HTR-8/SVneo (cell line): ENCODE measurements around the gene HOXC5.

Source experiments
- DNase-seq: peaks from one replicate; pipeline ENCODE4 v3.0.0; 2011; ENCODE audit warnings: low spot score, mixed read lengths; ENCODE audit not compliant: insufficient read length
- FAIRE-seq: peaks from 2 replicates; lab custom pipeline; 2011; peaks lifted over from hg19 to GRCh38; lab: Jason Lieb, UNC

Gene HOXC5

DNA sequence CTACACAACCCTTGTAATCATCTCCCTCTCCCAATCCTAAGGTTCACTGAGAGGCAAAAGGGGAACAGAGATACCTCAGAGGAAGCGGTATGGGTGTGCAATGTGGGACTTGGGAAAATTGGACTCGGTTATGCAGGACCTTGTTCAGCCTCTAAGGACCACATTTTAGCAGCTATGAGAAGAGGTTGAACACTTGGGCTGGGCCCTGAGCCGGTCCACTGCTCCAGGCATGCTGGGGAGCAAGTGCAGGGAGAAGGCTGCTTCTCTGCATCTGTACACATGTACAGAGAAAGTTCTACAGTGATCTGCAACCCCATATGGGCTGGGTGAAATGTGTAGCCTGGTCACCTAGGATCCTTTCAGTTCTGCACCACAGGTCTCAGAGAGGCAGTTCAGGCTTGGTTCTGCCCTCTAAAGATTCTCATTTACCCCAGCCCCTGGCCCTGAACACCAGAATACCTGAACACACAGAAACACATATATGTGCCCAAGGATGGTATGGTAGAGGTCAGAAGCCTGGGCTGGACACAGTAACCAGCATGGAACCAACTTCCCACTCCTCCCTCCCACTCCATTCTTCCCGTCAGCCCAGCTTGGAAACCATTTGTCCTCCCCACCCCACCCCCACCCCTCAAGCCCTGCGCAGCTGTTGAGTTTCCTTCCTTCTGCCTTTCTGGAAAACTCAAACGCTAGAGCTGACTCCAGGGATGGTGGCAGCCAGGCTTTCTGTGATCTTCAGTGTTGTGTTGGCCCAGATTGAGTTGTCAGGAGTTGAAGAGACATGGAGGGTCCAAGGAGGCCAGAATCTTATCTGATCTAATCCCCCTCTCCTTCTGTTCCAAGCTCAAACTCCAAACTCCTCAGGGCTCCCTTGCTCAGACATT, 10.4 kb downstream of the HOXC5 start:
- DNase-seq (no peak), FAIRE-seq (no peak)

DNA sequence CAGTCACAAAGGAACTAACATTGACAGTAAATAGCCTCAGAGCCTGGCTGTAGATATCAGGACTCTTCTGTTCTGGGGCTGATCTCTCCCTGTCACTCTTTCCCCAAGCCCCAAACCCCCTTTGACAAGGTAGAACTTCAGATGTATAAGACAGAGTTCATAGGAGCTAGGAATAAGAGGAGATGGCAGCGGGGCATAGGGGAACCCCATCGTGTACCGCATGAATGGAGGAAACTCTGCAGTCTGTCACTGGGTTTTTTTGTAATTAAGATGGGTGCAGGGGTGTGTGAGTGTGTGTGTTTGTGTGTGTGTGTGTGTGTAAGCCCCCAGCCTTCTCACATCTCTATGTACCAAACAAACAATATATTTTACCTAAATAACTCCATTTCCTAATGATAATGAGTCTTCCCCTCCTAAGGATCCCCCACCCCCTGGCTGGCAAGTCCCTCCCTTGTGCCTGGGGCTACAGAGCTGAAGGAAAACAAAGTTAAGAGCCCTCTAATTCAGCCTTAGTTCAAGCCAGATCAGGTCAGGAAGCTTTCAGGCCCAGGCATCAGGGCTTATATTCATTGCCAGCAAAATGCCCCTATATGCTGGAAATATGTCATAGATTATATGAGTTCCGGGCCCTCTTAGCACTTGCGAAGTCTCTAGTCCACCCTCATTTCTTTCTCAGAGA, 11.7 kb downstream of the HOXC5 start:
- FAIRE-seq (no peak), DNase-seq (no peak)

DNA sequence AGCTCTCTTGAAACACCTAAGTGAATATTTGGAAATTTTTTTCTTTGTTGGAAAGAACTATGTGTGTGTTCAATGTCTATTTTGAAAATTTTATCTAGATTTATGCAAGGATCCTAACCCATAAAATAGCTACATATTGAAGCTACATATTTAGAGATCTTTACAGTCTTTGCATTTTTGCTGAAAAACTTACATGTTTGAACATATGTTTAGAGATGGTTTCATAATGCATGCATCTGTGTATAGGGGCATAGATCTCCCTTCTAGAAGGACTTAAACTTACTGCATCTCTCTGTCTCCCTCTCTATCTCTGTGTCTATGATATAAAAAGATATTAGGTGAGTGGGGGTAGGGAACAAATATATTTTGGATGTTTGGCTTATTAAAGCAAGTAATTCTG, 12.6 kb downstream of the HOXC5 start:
- DNase-seq (no peak), FAIRE-seq (no peak)

DNA sequence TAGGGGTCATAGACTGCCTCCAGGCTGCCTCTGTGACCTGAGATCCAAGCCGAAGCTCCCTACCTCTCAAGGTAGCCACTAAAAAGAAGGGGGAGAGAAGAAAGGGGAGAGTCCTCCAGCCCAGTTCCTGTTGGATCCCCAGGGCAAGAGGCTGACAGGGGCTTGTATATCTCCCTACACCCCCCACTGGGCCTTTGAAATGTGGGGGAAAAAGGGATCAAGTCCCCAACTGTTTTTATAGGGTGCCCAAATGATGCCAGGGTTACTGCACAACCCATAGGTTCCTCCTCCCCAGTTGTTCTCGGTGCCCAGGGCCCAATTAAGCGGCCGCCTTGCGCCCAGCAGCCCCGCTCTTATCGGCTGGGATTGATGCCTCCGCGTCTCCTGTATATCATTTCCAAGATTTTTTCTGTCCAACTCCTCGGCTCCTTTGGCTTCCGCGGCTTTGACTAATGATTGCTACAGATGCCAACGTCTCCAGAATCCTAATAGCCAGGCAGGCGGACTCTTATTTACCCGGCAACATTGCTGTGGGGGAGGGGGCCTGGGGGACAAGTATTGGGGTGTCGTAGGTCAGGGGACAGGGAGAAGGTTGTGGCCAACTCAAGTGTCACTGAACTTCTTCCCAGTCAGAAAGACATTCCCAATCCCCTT, 13.1 kb downstream of the HOXC5 start:
- DNase-seq (no peak), FAIRE-seq (no peak)

DNA sequence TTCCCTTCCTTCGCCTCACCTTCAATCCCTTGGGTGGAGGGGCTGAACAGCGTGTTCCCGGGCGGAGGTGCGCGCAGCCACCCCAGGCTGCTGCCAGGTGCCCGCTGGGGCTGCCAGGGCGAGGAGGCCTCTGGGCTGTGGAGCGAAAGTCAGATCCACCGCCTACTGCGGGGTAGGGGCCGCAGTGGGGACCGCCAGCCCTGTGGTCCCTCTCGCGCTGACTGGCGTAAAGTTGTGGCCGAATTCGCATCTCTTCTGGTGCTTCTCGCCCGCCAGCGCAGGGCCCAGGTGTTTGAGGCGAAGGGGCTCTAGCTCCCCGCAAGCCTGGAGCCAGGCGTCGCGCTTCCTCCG, 13.9 kb downstream of the HOXC5 start:
- FAIRE-seq: no peak
- DNase-seq: no peak

DNA sequence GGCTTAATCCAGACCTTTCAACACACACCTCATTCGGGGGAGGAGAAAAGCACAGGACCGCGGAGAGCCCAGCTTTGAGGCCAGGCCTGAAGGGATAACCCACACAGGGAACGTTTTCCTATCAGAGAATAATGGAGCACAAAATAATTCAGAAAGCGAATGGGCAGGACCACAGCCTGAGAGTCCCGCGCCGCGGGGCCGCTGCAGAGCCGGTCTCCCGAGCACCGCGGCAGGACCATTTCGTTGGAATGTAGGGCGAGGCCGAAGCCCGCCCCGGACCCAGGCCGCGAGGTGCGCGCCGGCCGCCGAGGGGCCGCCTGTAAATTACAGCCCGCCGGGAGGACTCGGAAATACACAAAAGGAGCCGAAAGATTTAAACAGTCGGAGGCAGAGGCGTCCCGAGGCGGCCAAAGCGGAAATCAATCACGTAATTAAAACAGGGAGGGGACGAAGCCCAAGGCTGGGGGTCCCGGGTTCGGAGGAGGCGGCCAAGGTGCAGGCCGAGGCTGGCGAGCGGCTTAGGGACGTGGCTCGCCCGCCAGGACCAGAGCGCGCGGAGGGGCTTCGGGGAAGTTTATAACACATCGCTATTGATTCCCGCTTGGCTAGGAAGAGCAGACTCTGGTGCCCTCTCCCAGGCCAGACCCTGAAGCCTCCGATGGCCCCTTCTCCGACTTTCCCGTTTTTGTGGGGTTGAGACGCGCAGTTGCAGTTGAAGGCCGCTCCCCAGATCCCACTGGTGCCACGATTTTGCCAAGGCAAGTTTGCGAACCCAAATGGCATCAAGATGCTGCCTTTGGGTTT, 14.5 kb downstream of the HOXC5 start:
- no peak for DNase-seq
- no peak for FAIRE-seq

DNA sequence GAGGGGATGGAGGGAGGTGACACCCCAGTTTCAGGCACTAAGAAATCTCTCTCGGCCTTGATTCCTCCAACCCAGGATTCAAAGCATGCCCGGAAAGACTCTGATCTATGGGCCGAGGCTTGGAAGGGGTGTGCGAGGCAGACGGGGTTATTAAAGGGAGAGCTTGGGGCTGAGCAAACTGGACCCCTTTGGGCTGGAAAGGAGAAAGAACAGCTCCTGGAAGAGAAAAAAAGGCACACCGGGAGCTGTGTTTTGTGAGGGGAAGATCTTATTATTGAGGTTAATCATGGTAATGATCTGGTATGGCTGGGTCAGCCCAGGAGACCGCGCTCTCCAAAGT, 15.1 kb downstream of the HOXC5 start:
- DNase-seq (no peak), FAIRE-seq (no peak)

DNA sequence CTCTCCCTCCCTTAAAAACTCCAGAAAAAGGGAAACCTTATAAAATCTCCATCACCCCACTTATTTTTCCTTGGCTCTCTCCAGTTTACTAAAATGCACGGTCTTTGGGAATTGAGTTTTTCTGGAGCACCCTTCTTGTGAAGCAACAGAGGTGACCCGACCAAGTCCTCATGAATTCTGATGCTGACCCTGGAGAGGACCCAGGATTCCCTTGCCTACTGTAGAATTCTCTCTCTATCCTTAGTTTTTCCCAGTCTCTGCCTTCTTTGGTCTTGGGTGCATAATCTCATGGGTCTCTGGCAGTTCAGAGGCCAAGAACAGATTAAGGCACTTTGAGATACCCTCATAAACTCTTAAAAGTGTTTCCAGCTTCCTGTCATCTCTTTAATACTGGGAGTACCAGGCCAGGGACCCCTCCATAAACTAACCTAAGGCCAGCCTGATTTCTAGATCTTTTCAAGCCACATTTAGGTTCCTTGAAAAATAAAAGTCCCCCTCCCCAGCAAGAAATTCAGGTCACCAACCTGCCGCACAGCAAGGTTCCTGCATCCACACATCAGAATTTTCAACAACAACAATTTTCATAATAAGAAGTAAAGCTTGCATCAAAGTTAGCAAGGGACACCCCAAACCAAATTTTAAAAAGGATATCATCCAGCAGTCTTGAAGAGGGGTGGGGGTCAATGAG, 15.7 kb downstream of the HOXC5 start:
- FAIRE-seq (no peak), DNase-seq (no peak)

DNA sequence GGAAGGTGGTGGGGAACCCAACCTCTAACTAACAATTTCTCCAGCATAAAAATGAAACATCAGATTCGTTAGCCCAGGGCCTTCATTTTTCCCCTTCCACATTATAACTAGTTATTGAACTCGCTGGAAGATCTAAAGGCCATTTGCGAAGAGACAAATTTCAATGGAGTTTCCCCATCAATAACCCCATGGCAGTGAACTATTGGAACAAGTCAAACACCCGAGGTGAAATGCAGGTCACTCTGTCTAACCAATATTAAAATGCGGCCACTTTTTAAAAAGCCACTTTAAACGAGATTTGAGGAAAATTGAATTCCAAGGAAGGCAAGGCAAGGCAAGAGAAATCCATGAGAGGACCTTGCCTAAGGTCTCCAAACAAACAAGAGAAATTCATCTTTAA, 16.3 kb downstream of the HOXC5 start:
- FAIRE-seq (no peak), DNase-seq (no peak)

DNA sequence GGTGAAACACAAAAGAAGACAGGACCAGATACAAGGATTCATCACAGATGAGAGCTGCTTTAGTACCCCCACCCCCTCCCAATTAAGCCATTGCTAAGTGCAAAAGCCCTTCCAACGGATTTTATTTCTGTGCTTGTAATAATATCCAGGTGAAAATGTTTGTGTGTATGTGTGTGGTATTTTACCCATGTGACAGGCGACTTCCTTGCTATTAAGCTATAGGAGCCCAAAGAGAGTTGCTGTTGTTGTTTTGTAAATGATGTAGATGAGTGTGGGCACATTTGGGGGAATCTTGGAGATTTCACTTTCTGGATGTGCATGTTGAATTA, 17.6 kb downstream of the HOXC5 start:
- no peak for FAIRE-seq
- DNase-seq: no peak

DNA sequence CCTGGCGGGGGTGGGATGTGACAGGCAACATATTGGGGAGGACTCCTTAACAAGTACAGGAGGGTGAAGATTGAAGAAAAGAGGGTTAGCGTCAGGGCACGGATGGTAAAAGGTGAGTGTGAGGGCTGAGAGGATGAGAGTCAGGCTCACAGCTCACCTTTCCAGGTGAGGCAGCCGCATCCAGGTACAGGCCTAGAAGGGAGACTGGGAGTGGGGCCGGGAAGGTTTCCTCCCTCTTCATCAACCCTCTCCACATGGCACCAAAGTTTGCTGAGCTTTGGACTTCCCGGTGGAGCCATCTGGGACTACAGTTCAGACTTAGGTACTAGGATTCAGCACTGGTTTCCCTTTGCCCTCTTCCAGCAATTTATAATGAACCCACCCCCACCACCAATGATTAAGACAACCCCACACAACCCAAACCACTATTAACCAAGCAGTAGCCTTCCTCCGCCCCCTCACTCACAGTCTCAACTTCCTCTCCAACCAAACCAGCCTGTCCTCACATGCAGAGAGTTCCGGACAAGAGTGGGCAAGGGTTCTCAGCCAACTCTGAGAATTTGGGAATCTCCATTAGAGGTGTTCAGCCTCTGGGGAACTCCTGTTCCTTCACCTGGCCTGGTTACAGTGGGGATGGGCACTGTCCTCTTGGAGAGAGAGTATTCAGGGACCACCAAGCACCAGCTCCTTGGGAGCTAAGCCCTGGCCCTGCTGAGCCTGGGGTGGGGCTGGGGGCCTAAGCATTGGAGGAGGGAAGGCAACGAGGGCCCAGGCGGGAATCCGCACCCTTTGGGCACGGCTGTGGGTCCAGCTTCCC, 18.4 kb downstream of the HOXC5 start:
- no peak for DNase-seq
- FAIRE-seq: no peak

DNA sequence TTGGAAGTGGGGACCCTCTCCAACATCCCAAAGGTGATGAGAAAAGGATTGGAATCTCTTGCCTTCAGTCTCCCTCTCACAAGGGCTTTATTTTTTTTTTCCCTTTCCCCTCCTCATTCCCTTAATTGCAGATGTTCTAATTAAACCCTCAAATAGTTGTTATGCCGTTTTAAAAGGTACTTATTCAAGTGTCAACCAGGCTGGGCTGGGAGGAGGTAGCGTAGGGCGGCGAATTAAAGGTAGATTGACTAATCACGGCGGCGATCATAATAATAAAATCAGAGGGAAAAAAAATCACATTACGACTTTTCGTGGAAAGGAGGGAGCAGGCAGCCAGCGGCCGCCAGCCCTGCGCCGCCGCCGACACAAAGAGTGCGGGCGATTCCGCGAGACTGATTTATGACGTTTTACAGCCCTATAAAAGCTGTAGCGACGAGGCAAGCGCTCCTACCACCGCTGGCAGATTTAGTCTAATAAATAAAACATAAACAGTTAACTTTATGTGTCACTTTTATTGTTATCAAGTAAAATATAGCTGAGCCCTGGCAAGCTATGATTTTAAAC, 19.1 kb downstream of the HOXC5 start:
- no peak for FAIRE-seq
- DNase-seq: no peak

DNA sequence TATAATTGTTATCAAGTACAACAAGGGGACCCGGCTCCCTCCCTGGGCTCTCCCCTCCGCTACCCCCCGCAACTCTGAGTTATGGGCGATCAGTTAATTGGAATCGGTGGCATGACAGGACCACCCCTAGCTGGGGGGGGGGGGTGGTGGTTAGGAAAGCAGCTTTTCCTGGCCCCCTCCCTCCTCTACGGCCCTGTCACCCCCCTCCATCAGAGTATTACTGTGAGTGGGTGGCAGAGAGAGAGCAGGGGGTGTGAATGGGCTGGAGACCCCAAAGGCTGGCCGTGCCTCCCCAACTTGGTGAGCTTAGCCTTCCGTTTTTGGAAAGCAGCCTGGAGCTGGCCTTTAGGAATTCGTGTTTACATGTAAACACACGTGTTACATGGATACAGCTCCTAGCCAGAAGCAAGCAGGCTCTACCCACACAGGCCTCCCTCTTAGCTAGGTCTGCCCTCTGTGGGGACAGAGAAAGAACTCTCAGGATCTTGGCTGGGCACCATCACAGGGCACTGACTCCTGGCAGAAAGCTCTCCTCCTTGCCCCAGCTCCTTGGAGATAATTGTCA, 19.7 kb downstream of the HOXC5 start:
- DNase-seq (no peak), FAIRE-seq (no peak)

DNA sequence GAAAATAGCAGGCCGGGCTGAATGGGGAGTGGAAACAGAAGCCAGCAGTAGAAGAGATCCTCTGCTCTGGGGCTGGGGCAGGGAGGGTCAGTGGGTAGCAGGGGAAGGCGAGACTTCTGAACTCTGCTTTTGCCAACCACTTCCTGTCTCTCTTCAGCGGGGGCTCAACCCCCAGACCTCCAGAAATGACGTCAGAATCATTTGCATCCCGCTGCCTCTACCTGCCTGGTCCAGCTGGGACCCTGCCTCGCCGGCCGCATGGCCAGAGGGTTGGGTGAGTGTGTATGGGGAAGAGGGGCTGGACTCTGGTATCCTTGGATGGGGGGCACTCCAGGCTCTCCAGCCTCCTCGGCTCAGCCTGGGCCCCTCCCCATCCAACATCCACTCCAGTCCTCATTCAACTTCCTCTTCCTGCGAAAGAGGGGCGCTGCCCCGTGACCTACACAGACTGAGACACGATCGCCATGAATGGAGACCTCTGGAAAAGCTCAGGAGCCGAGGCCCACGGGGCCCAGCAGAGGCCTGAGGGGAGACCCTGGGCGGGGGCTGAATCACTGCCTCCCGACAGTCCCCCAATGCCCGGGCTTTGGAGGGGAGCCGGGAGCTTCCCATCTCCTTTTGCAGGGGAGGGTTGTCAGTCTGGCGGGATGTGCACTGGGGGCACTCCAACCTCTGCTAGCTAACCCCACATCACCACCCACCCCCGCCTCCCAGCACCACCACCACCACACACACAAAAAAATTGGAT, 20.3 kb downstream of the HOXC5 start:
- no peak for DNase-seq
- no peak for FAIRE-seq

DNA sequence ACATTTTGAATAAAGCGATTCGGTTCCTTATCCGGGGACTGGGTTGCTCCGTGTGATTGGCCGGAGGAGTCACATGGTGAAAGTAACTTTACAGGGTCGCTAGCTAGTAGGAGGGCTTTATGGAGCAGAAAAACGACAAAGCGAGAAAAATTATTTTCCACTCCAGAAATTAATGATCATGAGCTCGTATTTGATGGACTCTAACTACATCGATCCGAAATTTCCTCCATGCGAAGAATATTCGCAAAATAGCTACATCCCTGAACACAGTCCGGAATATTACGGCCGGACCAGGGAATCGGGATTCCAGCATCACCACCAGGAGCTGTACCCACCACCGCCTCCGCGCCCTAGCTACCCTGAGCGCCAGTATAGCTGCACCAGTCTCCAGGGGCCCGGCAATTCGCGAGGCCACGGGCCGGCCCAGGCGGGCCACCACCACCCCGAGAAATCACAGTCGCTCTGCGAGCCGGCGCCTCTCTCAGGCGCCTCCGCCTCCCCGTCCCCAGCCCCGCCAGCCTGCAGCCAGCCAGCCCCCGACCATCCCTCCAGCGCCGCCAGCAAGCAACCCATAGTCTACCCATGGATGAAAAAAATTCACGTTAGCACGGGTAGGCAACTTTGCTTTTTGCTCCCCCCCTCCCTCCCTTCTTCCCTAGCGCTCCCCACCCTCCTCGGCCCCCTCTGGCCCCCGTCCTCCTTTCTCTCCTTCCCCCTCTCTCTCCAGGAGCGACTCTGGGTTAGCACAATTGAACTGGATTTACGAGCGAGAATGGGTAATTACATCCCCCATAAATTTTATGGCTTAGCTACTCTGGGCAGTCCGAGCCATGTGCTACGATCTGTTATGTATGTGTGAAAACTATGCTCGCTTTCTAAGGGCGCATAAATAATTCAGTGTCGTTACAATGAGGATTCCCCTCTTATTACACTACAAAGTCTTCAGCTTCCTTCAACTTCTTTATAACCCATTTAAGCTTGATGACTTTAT, 21.2 kb downstream of the HOXC5 start, which contains the start of gene HOXC4:
TSS of gene HOXC4 (plus strand) at position 85 of the 991 bp plus-strand sequence. CDS start at position 173, 88 bp downstream.
- FAIRE-seq (no peak), DNase-seq (no peak)

DNA sequence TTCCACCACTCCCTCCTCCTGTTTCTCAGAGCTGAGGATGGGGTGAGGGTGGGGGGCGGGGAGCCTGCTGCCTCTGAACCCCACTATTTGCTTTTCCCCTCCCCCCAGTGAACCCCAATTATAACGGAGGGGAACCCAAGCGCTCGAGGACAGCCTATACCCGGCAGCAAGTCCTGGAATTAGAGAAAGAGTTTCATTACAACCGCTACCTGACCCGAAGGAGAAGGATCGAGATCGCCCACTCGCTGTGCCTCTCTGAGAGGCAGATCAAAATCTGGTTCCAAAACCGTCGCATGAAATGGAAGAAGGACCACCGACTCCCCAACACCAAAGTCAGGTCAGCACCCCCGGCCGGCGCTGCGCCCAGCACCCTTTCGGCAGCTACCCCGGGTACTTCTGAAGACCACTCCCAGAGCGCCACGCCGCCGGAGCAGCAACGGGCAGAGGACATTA, 21.9 kb downstream of the HOXC5 start:
- FAIRE-seq (no peak), DNase-seq (no peak)

DNA sequence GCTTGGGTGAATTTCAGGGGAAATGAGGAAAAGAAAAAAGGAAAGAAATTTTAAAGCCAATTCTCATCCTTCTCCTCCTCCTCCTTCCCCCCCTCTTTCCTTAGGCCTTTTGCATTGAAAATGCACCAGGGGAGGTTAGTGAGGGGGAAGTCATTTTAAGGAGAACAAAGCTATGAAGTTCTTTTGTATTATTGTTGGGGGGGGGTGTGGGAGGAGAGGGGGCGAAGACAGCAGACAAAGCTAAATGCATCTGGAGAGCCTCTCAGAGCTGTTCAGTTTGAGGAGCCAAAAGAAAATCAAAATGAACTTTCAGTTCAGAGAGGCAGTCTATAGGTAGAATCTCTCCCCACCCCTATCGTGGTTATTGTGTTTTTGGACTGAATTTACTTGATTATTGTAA, 22.7 kb downstream of the HOXC5 start:
- no peak for DNase-seq
- FAIRE-seq: no peak
